ENCODE results near the gene WDR33. TPM values are rescaled to one million over a fixed set of nuclear protein-coding genes. Genes with fewer than 3 reads are reported as not detected.
A peak's percentile ranks its signal among the peaks of the same experiment; 100 is the strongest.
"Not testable (repeated sequence)": the region's sequence is repeated elsewhere in the genome, so short reads cannot be mapped to it uniquely, and the experiment has no call there.

The WDR33 gene
- total RNA-seq, 2 experiments from 2014 or later, result 71.4 to 74.6 TPM

DNA sequence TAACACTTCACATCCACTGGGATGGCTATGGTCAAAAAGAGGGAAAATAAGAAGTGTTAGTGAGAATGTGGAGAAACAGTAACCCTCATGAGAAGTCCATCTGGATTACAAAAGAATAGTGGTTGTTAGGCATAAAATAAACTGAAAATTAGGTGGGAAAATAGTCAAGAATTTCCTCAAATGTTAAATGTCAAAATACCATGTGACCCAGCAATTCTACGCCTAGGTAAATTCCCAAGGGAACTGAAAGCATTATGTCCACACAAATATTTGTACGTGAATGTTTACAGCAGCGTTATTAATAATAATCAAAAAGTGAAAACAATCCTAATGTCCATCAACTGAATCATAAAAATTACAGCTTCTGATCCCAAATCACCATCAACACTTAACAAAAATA, 11.0 kb downstream of the WDR33 start:
- ChIA-PET POLR2A (no interaction called here), CTCF (no interaction called here)
- H3K4me3 Mint-ChIP-seq, result no peak overlapping the region
- H3K27me3 Mint-ChIP-seq, result no peaks in the 10 kb centered on the region
- H3K36me3 Mint-ChIP-seq (ENCODE audit: low read depth), result peaks cover 34% of the 10 kb centered on the region
- peaks cover 59% of the 10 kb centered on the region for H3K4me1 Mint-ChIP-seq (ENCODE audit: low read depth)
- no peak for ATAC-seq
- TF ChIP-seq, protein P1, sequence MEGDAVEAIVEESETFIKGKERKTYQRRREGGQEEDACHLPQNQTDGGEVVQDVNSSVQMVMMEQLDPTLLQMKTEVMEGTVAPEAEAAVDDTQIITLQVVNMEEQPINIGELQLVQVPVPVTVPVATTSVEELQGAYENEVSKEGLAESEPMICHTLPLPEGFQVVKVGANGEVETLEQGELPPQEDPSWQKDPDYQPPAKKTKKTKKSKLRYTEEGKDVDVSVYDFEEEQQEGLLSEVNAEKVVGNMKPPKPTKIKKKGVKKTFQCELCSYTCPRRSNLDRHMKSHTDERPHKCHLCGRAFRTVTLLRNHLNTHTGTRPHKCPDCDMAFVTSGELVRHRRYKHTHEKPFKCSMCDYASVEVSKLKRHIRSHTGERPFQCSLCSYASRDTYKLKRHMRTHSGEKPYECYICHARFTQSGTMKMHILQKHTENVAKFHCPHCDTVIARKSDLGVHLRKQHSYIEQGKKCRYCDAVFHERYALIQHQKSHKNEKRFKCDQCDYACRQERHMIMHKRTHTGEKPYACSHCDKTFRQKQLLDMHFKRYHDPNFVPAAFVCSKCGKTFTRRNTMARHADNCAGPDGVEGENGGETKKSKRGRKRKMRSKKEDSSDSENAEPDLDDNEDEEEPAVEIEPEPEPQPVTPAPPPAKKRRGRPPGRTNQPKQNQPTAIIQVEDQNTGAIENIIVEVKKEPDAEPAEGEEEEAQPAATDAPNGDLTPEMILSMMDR (IDR thresholded peaks at IDR 0.05), result no peak
- H3K27ac Mint-ChIP-seq, result no peak overlapping the region
- intact Hi-C loops (cut with micrococcal nuclease), result no loop called here
- DNase-seq, result no peak
- H3K9me3 Mint-ChIP-seq, result no peaks in the 10 kb centered on the region

DNA sequence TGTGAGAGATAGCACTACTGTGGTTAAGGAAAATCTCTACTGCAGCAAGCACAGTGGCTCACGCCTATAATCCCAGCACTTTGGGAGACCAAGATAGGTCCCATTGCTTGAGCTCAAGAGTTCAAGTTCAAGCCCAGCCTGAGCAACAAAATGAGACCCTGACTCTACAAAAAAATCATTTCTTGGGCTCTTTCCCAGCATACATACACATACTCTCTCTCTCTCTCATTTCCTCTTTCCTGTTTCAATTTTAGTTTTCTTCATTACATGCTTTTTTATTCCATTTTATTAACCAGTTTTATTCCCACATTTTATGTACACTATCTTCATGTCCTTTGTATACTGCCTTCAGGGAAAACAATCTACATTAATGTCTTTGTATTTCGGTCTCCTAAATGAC, 14.6 kb downstream of the WDR33 start:
- DNase-seq, result no peak
- H3K4me1 Mint-ChIP-seq (ENCODE audit: low read depth), result peaks cover 62% of the 10 kb centered on the region
- peaks cover 32% of the 10 kb centered on the region for H3K36me3 Mint-ChIP-seq (ENCODE audit: low read depth)
- no peak overlapping the region for H3K4me3 Mint-ChIP-seq
- CTCF ChIA-PET, result interaction anchor here (0.8 kb wide), 1 partner anchor 11 kb away, joined by 3 read pairs; no protein-coding TSS in a partner anchor
- peak overlapping the region; percentile 60 for H3K27ac Mint-ChIP-seq
- TF ChIP-seq, protein P1 (IDR thresholded peaks at IDR 0.05), result no peak
- intact Hi-C loops (cut with micrococcal nuclease), result no loop called here
- H3K9me3 Mint-ChIP-seq, result no peaks in the 10 kb centered on the region
- POLR2A ChIA-PET, result interaction anchor here (0.9 kb wide), 1 partner anchor 14 kb away, joined by 4 read pairs; no protein-coding TSS in a partner anchor
- ATAC-seq, result no peak
- H3K27me3 Mint-ChIP-seq, result no peaks in the 10 kb centered on the region

DNA sequence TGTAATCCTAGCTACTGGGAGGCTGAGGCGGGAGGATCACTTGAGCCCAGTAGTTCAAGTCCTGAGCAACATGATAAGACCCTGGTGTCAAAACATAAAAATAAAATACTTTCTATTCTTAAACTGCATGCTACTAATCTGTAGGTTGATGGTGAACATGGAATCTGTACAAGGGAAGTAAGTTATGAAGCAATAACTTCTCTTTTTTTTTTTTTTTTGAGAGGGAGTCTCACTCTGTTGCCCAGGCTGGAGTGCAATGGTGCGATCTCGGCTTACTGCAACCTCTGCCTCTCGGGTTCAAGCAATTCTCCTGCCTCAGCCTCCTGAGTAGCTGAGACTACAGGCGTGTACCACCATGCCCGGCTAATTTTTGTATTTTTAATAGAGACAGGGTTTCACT, 16.1 kb downstream of the WDR33 start:
- CTCF ChIA-PET; H3K27ac Mint-ChIP-seq; ATAC-seq; H3K27me3 Mint-ChIP-seq; POLR2A ChIA-PET; intact Hi-C loops (cut with micrococcal nuclease); DNase-seq; H3K4me3 Mint-ChIP-seq; H3K9me3 Mint-ChIP-seq: not testable (repeated sequence)
- peaks cover 55% of the 10 kb centered on the region for H3K4me1 Mint-ChIP-seq (ENCODE audit: low read depth)
- H3K36me3 Mint-ChIP-seq (ENCODE audit: low read depth), result peaks cover 29% of the 10 kb centered on the region

DNA sequence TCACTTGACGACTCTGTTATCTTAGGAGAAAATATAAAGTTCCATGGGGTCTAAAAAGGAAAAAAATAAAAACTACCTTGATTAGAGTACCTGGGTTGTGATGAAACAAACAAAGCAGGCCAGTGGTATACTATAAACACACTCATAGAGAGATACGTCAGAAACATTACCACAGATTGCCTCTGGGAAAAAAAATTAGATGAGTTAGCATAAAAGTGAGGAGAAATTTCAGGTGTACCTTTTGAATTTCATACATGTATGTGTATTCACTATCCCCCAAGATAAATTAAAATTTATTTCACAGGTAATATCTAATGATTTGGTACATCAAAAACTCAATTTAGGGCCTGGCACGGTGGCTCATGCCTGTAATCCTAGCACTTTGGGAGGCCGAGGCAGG, 18.2 kb downstream of the WDR33 start:
- Mint-ChIP-seq H3K36me3 (ENCODE audit: low read depth) (peaks cover 26% of the 10 kb centered on the region), H3K27ac (peak overlapping the region; percentile 0), H3K4me3 (no peak overlapping the region), H3K27me3 (no peaks in the 10 kb centered on the region), H3K9me3 (no peaks in the 10 kb centered on the region), H3K4me1 (ENCODE audit: low read depth) (peaks cover 41% of the 10 kb centered on the region)
- ATAC-seq, result no peak
- no peak for DNase-seq
- ChIA-PET POLR2A (no interaction called here), CTCF (interaction anchor here (1.2 to 1.3 kb wide), 2 partner anchors 14 to 32 kb away, joined by 3 to 4 read pairs; no protein-coding TSS in a partner anchor)
- TF ChIP-seq, protein P1 (IDR thresholded peaks at IDR 0.05), result no peak
- intact Hi-C loops (cut with micrococcal nuclease), result no loop called here

DNA sequence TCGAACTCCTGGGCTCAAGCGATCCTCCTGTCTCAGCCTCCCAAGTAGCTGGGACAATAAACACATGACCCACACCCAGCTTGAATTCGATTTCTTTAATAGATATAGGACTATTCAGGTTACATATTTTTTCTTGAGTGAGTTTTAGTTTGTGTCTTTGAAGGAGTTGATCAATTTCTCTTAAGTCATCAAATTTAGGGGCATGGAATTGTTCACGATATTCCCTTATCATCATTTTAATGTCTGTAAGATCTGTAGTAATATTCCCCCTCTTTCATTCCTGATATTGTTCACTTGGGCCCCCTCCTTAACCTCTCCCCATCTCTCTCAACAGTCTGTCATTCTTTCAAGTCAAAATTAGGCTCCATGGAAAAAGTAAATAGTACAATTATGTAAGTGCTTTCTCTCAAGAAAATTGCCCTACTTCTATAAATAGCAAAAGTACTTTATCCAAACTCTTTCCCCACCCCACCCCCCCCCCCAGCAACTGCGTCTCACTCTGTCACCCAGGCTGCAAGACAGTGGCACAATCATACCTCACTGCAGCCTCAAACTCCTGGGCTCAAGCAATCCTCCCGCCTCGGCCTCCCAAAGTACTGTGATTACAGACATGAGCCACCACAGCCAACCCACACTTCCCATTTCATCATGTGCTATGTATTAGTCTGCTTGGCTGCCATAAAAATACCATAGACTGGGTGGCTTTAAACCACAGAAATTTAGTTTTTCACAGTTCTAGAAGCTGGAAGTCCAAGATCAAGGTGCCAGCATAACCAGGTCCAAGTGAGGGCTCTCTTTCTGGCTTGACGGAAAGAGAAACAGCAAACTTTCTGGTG, 20.1 kb downstream of the WDR33 start:
- intact Hi-C loops (cut with micrococcal nuclease), result no loop called here
- ATAC-seq (peak; percentile 51), DNase-seq (peak; percentile 29)
- Mint-ChIP-seq H3K4me1 (ENCODE audit: low read depth) (peaks cover 29% of the 10 kb centered on the region), H3K27me3 (no peaks in the 10 kb centered on the region), H3K4me3 (no peak overlapping the region), H3K9me3 (no peaks in the 10 kb centered on the region), H3K36me3 (ENCODE audit: low read depth) (peaks cover 13% of the 10 kb centered on the region), H3K27ac (peak overlapping the region; percentile 31)
- TF ChIP-seq, protein P1 (IDR thresholded peaks at IDR 0.05), result no peak
- CTCF ChIA-PET, result no interaction called here
- POLR2A ChIA-PET, result interaction anchor here (1.0 kb wide), 1 partner anchor 15 kb away, joined by 3 read pairs; no protein-coding TSS in a partner anchor
